GM21619 (cell line): ENCODE results near the gene DHRS12.
A peak's percentile ranks its signal among the peaks of the same experiment; 100 is the strongest.

ENCODE experiments used
- ATAC-seq: cut with Tn5 transposase; IDR thresholded peaks from one replicate; pipeline ENCODE4 v1.9.1; 2021; ENCODE audit not compliant: unreplicated experiment

The DHRS12 gene

DNA sequence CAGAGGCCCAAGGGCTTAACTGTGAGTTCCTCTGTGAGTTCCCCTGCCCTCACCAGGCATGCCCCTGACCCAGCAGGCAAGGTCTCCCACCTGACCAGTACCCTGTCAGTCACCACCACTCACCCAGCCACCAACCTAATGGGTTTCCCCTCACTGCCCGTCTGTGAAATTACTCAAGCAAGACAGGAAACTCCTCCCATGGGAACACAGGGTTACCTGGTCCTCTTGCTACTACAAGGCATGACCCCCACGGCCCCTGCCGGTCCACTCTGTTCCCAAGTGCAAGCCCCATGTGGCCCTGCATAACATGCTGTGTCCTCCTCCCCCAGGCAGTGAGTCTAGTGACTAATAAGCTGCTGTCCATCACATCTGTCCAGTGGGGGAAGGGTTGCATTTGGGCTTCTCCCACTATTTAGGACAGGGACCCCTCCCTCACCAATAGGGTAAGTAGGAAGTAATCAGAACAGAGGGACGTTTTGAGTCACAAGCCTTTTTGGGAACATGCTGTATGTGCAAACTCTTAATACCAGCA is 8.0 kb upstream of the DHRS12 start:
- no peak for ATAC-seq

GRCh38 chr13:51811046-51811445 is 7.1 kb upstream of the DHRS12 start:
- no peak for ATAC-seq

- ATAC-seq, result no peak
Measured at GRCh38 chr13:51808811-51809210, 4.8 kb upstream of the DHRS12 start.

DNA sequence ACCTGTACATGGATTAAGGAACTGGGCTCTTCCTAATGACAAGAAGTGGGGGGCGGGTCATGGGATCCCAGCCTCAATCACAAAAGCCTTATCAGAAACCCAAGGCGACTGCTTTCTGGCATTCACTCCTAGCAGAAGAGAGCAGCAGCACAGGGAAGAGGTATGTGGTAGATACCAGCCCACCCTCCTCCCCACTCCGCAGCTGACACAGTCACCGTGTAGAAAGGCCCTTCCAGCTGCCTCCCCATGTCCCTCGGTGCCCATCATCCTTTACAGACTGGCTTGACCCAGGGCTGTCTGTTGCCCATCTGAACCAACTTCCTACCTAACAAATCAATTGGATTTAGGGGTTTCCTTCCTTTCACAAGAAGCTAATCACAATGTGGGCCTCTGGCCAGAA is 3.1 kb upstream of the DHRS12 start:
- no peak for ATAC-seq

DNA sequence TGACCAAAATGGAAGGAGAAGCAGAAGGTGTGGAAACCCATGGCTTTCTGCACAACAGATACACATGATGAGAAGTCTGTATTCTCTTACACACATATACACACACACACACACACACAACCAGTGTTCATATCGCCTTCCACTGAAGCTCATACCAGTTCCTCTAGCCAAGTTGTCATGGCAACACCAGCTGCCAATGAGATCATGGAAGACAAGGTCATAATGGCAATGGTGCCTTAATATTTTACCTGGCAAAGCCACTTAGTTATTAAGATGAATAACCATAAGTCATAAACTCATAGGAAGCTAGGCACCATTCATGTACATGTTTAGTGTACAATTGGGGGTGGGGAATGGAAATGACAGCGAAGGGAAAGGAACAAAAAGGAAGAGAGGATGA is 2.6 kb upstream of the DHRS12 start:
- ATAC-seq, result no peak

DNA sequence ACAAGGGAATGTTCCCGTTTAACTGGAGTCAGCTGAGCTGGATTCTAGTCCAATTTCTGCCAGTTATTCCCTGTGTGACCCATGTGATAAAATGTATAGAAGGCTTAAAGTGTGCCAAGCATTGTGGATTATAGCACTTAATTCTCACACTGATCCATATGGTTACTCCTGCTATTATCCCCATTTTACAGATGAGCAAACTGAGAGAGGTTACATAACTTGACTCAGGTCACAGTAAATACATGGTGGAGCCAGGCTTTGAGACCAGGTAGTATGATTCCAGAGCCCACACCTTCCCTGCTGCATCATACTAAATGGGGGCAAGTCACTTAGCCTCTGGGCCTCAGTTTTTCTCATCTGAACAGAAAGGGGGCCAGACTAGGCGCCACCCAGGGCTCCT is 2.0 kb upstream of the DHRS12 start:
- ATAC-seq, result no peak

DNA sequence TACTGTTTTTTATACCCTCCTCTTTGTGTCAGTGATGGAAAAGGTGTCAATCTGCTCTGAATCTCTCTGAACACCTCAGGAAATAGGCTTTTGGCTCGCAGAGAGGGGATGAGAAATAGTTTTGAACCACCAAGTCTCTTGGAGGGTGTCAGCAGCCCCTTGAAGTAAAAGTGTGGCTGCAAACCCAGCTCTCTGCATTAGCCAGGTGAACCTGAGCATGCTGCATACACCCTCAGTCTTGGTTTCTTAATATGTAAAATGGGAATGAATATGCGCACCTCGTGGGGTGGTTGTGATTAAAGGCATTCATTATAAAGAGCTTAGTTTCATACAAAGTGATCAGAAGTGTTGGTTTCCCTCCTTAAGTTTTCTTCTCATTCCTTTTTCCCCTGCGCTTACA is 1.4 kb upstream of the DHRS12 start:
- ATAC-seq, result no peak

- ATAC-seq, result no peak
Measured at GRCh38 chr13:51804295-51805172, 571 bp upstream of the DHRS12 start.

DNA sequence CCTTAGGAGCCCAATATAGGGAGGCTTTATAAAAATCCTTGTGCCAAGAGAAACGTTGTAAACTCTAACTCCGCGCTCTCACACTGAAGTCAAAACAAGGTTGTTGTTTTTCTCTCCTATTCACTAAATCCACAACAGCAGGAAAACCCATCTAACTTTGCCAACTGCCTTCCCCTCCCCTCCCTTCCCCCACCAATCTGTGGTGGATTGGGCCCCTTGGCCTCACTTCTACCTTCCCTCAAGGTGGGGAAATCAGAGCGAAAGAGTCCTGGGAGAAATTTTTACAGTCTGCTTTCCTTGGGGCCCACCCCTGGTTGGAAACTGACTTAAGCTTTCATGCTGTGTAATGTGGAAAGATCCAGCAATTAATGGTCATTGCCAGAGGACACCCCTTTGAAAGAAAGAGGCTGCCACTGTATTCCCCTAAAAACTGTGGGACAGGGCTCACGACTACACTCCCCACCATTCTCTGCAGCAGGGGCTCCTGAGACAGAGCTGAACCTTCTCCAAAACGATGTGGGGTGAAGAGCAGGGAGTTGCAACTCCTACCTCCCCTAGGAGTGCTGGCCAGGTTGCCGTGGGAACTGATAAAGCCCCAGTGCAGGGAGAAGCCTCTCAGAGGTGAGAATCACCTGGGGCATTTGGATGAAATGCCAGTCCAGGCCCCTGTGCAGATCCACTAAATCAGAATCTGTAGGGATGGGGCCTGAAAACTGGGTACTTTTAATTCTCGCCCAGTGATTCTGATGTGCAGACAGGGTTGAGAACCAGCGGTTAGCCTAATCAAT is 1.1 kb downstream of the DHRS12 start:
- no peak for ATAC-seq

DNA sequence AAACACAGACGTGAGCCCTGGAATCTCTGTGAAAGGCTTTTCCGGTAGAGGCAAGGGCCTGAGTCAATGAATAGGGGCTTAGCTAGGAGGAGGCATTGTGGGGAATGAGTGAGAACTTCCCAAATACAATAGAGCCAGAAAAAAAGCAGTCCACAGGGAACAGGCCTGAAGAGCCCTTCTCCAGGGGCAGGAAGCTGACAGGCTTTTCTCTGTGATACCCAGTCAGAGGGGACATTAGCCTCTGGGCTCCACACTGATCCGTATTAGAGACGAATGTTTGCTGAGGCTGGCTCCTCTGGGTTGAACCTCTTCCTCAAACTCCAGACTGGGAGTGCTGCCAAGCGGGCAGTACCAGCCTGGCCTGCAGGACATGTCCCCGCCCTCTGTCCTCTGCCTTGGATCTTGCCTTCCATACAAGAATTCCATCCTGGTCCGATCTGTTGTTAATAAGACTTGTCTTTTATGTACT is 2.3 kb downstream of the DHRS12 start:
- ATAC-seq, result no peak

GRCh38 chr13:51800486-51800885 is 3.5 kb downstream of the DHRS12 start:
- no peak for ATAC-seq

- ATAC-seq, result no peak
Measured at GRCh38 chr13:51799261-51799660, 4.7 kb downstream of the DHRS12 start.

- ATAC-seq, result no peak
Measured at GRCh38 chr13:51797664-51798488, 6.1 kb downstream of the DHRS12 start.

DNA sequence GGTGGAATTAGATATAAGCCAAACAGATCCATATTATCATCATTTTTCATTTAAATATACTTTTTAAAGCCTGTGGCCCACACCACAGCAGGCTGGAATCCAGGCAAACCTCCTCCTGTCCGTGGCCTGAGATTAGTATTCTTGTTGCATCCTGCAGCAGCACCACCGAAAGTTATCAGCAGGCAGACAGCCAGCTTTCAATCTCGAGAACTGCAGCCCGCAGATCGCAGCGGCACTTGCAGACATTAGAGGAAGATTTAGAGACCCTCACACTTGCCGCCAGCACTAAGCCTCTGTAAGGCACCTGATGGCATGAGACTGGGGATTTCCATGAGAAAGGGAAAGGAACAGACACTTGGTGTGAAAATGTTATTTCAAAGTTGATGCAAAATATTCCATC is 7.4 kb downstream of the DHRS12 start:
- no peak for ATAC-seq

GRCh38 chr13:51795419-51795818 is 8.5 kb downstream of the DHRS12 start:
- ATAC-seq, result no peak

GRCh38 chr13:51794964-51795363 is 9.0 kb downstream of the DHRS12 start:
- ATAC-seq, result no peak

DNA sequence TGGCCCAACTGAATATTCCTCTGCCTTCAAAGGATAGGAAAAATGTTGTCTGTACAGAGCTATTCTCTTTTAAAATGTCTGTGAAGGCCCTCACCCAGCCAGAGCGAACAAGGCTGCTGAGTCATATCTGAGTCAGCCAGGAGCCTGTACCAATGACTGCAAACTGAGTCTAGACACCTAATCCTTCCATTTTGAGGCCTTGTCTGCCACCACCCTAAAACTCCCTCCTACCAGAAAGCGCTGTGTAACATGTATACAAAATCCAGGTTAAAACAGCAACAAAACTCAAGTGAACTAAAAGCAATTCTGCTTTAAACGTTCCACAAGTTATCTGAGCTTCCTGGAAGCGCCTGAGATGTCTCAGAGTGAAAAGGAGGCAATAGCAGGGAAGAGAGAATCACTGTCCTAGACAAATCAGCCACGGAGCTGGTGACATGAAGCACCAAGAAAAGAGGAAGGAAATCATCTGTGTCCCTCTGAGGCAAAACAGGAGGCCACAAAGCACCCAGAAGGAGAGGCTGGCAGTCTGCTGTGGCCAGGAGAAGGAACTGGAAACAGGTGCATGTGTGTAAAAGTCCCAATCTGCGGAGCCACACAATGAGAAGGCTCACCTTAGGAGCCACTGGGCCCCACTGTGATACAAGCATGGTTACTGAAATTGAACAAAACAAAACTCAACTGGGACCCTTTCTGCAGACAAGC is 10.2 kb downstream of the DHRS12 start:
- peak; percentile 61 for ATAC-seq

DNA sequence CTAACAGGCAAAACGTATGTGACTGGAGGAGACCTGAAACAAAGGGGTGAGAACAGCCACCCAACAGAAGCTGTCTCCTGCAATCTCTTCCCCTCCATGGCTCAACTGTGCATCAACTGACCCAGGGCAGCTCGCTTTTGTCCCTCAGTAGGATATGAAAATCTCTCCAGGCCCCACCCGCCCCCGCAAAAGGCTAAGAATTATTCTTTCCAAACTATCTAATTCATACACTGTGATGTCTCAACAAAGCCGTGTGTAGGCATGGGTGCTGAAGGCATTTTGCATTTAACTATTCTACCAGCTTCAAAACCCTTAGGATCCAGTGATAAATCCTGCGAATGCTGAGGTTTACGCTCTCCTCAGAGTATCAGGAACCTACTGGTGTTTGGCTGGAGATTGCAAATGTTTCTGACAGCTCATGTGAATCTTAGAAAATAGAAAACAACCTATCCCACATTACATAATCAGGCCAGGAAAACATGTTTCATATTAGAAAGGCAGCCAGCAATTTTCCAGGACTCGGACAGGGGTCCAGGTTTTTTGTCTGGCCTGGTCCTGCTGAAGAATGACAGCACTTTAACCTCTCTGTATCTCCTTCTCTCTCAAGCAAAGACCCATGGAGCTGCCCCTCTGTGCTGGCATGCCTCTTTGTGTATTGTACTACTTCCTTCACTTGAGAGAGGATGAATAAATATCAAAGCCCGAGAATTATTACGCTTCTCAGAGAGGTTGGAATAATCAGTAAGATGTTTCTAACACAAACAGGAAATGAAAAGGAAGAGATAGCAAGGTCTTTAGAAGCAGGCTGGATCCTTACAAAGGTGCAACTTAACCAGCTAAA is 17.3 kb downstream of the DHRS12 start:
- ATAC-seq, result no peak

DNA sequence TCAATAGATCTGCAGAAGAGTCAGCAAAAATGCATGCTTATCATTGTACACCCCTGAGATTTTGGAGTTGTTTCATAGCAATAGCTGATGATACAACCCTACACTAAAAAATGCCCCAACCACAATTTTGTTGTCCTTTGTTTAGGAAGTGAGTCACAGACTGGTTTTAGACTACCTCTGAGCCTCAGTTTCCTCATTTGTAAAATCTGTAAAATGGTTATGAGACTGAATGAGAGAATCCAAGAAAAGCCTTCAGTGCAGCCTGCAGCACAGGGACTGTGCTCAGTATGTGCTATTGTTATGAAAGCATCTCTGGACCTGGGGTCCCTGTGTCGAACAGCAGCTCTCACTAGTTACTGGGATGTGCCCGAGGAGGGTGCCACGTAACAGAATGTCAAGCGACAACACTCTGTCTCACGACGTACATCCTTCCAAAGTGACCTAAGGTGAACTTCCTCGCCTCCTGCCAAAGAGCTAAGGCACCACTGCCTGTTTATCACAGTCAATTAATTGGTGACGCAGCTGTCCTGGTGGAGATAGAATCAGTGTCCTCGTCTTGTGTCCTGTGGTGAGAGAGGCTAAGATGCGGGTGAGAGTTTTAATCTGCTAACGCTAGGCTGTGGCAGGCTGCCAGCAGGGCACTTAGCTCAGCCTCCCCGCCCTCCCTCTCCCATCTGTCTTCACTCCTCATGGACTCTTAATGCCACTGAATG is 18.1 kb downstream of the DHRS12 start:
- ATAC-seq, result no peak
